Stimulated activated CD4-positive, alpha-beta T cell treated with anti-CD3 and anti-CD28 coated beads, Interleukin-12 subunit alpha, Interleukin-12 subunit beta, amount 100 ng/mL, for 48 hours (primary cell): ENCODE data around the gene TNFRSF9.
"Not testable (repeated sequence)": the region's sequence is repeated elsewhere in the genome, so short reads cannot be mapped to it uniquely, and the experiment has no call there.

Experiments used
- DNase-seq, 3 donors: peaks; one replicate each; pipeline ENCODE4 v3.0.0-alpha.2; 2020; ENCODE audit warnings: low read depth in 2 of 3, low spot score in 1 of 3

TNFRSF9 gene

DNA sequence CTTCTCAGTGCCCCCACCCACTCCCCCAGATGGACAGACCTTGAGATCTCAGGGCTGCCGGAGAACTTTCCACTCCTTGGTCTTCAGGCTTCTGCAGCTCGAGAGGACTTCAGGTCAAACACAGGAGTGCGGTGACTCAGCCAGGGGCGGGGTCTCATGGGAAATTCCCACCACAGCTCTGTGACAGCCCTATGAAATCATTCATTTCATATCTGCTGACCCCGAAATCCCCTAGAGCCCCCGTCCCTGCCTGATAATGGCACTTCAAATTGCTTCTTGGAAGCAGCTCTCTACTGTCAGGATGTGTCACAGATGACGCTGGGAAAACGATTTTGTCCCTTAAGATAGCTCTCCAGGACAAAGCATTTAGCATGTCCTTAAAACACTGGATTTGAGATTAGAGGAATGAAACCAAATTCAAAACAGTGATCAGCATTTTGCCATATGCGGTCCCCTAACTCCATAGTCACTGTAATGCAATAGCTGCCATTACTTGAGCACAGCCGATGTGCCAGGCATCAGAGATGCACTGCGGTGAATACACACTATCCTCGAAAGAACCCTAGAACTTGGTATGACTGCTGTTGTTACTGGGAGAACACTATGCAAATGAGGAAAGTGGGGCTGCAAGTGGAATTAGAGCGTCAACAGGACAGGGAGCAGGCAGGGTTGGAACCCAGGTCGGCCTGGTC lies at the start of gene TNFRSF9:
Gene TNFRSF9 (minus strand): TSS at position 95 of the 692 bp plus-strand sequence. CDS start 845 bp downstream, outside the sequence.
- peak; percentile 66 to 78 (median 76) for DNase-seq

DNA sequence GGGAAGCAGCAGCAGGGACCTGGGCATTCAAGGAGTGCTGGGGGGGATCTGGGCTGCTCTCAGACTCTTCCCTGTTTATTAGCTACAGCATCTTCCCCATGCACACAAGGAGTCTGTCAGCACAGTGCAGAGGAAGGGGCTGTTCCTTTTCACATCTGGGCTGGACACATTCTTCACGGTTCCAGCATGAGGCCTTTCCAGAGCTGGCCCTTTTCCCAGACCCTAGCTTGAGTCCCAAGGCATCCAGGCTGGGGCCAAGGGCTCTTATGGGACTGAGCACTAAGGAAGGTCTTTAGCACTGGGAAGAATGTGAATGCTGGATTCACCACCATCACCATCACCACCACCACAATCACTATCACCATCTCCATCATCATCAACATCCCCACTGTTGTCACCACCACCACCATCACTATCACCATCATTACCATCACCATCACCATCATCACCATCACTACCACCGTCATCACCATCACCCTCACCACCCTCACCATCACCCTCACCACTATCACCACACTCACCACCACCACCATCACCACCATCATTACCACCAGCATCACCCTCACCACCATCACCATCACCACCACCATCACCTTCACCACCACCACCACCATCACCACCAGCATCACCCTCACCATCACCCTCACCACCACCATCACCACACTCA lies 49.3 kb upstream of the TNFRSF9 start:
- DNase-seq, result no peak

- no peak for DNase-seq
Observed at GRCh38 chr1:7988576-7988975, 47.9 kb upstream of the TNFRSF9 start.

DNA sequence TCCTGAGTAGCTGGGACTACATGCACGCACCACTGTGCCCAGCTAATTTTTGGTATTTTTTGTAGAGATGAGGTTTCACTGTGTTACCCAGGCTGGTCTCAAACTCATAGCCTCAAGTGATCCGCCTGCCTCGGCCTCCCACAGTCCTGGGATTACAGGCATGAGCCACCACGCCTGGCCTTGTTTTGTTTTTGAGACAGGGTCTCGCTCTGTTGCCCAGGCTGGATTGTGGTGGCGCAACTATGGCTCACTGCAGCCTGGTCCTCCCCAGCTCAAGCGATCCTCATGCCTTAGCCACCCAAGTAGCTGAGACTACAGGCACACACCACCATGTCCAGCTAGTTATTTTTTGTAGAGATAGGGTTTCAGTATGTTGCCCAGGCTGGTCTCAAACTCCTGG lies 46.9 kb upstream of the TNFRSF9 start:
- DNase-seq, result no peak

DNA sequence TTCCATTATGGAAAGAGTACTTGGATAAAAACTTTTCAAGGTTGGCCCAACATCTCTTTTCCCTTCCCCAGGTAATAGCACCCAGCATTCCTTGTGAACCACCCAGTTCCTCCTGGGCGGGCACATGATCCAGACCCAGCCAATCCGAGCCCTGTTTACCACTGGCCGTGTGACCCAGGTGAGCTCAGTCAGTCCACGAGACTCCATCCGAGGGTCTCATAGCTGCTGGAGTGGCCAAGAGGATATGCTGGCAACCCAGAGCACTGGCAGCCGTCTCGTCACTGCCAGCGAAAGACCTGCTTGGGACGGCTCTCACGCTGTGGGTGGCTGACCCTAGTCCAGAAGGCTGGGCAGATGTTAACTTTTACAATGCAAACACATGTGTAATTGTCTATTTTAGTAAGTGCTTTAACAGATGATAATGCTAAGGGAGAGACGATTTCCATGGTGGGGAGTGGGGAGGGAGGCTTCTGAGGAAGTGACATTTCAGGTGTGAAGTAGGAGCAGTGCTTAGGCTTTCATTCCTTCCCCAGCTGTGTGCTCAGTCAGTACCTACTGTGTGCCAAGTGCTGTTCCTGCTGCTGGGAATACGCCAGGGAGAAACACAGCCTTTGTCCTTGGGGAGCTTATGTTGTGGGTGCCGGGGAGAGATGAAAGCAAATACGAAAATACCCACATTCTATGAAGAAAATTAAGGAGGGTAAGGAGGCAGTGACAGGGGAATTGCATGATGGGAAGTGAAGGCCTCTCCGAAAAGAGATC lies 45.4 kb upstream of the TNFRSF9 start:
- DNase-seq, result no peak

DNA sequence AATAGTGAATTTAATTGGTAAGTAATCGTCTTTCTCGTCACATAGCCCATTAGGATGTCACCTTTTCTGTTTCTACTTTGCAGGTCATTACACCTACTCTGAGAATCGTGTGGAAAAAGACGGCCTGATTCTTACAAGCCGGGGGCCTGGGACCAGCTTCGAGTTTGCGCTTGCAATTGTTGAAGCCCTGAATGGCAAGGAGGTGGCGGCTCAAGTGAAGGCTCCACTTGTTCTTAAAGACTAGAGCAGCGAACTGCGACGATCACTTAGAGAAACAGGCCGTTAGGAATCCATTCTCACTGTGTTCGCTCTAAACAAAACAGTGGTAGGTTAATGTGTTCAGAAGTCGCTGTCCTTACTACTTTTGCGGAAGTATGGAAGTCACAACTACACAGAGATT lies 44.2 kb upstream of the TNFRSF9 start:
- DNase-seq, result no peak

DNA sequence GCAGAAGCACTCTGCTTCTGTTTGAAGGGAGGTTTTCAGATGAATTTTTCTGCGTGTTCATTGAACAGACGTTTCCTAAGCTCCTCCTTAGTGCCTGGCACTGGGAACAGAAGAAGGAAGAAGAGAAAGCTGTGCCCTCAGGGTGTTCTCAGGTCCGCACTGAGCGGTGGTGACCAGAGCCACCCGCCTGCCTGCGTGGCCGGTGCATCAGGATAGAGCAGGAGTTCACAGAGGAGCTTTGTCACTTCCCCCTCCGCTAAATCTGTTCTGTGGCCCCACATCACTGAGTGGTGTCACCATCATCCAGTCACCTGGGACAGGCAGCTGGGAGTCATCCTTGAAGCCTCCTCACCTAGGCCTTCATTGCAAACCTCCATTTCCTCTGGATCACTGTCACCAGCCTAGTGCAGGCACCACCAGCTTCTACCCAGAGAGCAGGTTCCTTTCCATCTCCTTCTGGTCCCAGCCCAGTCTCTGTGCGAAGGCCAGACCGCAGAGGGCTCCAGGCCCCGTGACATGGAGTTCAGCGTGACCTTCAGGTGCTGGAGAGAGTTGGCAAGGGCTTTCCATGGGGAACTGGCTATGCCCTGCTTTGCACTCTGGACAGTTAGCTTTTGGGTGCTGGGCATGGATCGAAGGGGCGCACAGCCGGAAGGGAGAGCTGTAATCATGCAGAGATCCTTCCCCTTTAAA lies 42.6 kb upstream of the TNFRSF9 start:
- no peak for DNase-seq

DNA sequence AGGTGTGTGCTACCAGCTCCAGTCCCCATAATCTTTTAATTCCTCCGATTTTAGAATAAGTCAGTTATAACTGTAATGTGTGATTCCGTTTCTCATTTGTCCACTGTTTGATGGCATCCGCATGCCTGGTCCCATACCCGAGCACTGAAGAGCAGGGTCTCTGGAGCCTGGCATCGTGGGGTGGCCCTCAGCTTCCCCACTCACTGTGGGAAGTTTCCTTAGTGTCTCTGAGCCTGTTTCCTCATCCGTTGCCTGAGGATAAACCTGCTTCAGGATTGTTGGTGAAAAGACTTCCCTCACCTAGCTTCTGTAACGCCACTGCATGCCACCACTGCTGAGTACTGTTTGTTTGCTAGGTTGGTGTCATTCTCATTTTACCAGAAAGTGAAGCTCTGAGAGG lies 40.3 kb upstream of the TNFRSF9 start:
- no peak for DNase-seq

DNA sequence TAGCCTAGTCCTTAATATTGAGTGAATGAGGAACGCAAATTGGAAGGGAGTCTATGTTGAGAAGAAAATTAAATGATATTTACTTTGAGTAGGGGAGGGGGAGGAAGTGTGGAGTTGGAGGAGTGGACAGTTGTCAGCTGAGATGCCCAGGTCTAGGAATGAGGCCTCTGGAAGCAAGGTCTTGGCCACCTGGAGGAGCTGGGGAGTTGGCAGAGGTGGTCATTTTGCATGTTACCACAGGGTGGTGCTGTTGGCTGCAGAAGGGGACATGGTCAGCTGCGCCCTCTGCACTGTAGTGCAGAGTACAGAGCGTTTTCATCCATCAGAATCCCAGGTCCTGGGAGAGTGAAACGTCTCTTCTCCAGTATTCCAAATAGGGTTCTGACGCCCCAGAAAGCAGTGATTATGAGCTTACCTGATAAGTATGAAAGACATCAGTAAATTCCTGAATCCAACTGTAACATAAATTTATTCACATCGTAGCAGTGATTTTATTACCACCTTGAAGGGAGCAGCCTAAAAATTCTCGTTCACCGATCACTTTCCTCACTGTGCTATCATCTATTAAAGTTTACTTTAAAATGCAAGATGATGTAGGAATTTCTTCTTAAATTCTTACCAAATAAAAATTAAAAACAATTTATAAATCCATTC lies 34.7 kb upstream of the TNFRSF9 start:
- DNase-seq, result peak; percentile 8 to 38 (median 18)

DNA sequence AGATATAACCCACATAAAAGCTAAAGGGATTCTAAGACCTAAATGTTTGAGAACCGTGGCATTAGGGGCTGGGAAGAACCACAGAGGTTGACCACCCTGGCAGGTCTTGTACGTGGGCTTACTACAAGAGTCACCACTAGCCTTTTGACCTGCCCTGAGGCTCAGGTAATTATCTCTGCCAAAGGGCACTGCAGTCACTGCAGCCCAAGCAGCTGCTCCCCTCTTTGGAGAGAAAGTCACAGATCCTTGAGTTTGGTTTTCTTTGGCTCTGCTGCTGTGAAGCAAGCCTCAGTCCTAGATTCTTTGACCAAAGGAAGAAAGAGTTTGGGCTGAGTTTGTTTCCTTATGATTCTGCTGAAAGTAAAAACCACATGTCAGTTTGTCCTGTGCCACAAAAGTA lies 32.4 kb upstream of the TNFRSF9 start:
- no peak for DNase-seq

DNA sequence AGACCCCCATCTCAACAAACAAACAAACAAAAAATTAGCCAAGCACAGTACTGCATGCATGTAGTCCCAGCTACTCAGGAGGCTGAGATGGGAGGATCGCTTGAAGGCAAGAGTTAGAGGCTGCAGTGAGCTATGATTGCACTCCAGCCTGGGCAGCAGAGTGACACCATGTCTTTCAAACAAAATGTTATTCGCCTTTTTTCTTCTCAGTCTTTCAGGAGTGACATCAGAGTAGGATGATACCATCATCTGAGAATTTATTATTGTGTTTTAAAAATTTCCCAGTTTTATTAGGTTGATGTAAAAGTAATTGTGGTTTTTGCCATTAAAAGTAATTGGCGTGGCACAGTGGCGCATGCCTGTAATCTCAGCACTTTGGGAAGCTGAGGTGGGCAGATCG lies 31.6 kb upstream of the TNFRSF9 start:
- DNase-seq, result no peak

GRCh38 chr1:7971024-7971423 lies 30.4 kb upstream of the TNFRSF9 start:
- no peak for DNase-seq

DNA sequence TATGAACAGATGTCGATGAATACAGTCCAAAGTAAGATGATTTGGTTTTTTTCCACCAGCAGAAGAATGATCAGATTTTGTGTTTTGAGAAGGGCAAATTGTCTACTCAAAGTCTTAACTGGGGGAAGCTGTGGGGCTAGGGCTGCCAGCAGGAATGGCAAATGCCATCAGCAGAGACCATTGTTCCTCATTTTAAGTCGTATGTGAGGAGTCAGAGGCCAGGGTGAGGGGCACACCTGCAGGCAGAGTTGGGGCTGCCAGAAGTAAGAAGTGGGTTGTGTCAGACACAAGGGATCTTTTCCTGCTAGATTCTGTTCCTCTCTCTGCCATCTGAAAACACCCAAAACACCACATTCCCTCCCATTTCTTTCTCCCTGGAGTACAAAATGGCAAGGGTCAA lies 29.6 kb upstream of the TNFRSF9 start:
- no peak for DNase-seq

- DNase-seq, result no peak
Observed at GRCh38 chr1:7967651-7968050, 27.0 kb upstream of the TNFRSF9 start.

- no peak for DNase-seq
Observed at GRCh38 chr1:7967196-7967595, 26.6 kb upstream of the TNFRSF9 start.

GRCh38 chr1:7964476-7964875 lies 23.8 kb upstream of the TNFRSF9 start:
- no peak for DNase-seq

DNA sequence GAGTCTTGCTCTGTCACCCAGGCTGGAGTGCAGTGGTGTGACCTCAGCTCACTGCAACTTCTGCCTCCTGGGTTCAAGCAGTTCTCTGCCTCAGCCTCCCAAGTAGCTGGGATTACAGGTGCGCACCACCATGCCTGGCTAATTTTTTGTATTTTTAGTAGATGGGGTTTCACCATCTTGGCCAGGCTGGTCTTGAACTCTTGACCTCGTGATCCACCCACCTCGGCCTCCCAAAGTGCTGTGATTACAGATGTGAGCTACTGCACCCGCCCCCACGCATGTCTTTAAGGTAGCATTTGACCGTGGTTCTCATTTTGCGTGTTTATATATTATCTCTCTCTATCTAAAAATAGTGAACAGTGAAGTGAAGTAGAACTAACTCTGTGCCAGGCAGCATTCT lies 23.2 kb upstream of the TNFRSF9 start:
- not testable (repeated sequence) for DNase-seq

GRCh38 chr1:7963378-7963730 lies 22.7 kb upstream of the TNFRSF9 start:
- not testable (repeated sequence) for DNase-seq

- no peak for DNase-seq
Observed at GRCh38 chr1:7962636-7963377, 22.2 kb upstream of the TNFRSF9 start.

DNA sequence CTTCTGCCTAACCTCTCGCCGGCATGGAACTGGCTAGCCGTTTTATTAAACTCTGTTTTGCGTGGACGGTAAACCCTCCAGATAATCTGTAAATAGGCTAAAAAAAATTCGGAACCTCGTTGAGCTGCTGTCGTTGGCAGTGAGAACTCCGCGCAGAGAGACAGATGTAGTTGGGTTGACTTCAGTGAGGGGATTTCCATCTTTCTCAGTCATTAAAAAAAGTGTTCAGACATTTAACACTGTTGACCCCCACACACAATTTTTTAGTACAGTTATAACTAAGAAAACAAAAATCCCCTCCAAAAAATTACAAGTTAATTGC lies 21.3 kb upstream of the TNFRSF9 start:
- no peak for DNase-seq
